C4-2B (cell line): ENCODE data around the gene KIF13A.
"Not testable (repeated sequence)": the region's sequence is repeated elsewhere in the genome, so short reads cannot be mapped to it uniquely, and the experiment has no call there.

Source experiments
- H3K27ac ChIP-seq: fragments of 450-650 bp; 2 replicates; pipeline ENCODE4 v1.5.1; 2017
- CTCF ChIP-seq: fragments of 450-650 bp; conservative IDR thresholded peaks from 2 replicates; pipeline ENCODE4 v1.5.1; 2017; ENCODE audit warnings: mild to moderate bottlenecking
- ZFX ChIP-seq: fragments of 450-650 bp; IDR thresholded peaks from 2 replicates; pipeline ENCODE4 v1.6.1; 2017

The KIF13A gene

GRCh38 chr6:18025596-18025995 lies 38.2 kb upstream of the KIF13A start:
- TF ChIP-seq CTCF = no peak
- TF ChIP-seq ZFX = no peak
- H3K27ac ChIP-seq = no peak overlapping the region

GRCh38 chr6:18024876-18025275 lies 37.4 kb upstream of the KIF13A start:
- no peak overlapping the region for H3K27ac ChIP-seq
- no peak for TF ChIP-seq ZFX
- no peak for TF ChIP-seq CTCF

GRCh38 chr6:18023891-18024290 lies 36.5 kb upstream of the KIF13A start:
- no peak for TF ChIP-seq ZFX
- no peak for TF ChIP-seq CTCF

GRCh38 chr6:18022398-18023231 lies 35.2 kb upstream of the KIF13A start:
- no peak overlapping the region for H3K27ac ChIP-seq
- TF ChIP-seq CTCF (no peak), ZFX (no peak)

More at GRCh38 chr6:18023891-18024290, 36.5 kb upstream of the KIF13A start:
- no peak overlapping the region for H3K27ac ChIP-seq

- no peak overlapping the region for H3K27ac ChIP-seq
- no peak for TF ChIP-seq ZFX
- TF ChIP-seq CTCF = no peak
These were observed 33.9 kb upstream of the KIF13A start for GRCh38 chr6:18021166-18021850.

GRCh38 chr6:18020545-18020944 lies 33.1 kb upstream of the KIF13A start:
- H3K27ac ChIP-seq = not testable (repeated sequence)

GRCh38 chr6:18019539-18020534 lies 32.4 kb upstream of the KIF13A start:
- no peak for TF ChIP-seq CTCF
- no peak for TF ChIP-seq ZFX
- no peak overlapping the region for H3K27ac ChIP-seq

- H3K27ac ChIP-seq = not testable (repeated sequence)
These were observed 31.7 kb upstream of the KIF13A start for GRCh38 chr6:18019133-18019532.
